Loucy (cell line): ENCODE data around the gene MEIOB.

Experiments
- EZH2phosphoT487 ChIP-seq: fragments of 200-600 bp; IDR thresholded peaks from 2 replicates; pipeline ENCODE4 v1.6.1; 2018; ENCODE audit warnings: antibody characterized with exemption, mild to moderate bottlenecking, moderate library complexity, borderline replicate concordance
- TF ChIP-seq, protein P1 (sequence below): fragments of 200-600 bp; sonication (generic); conservative IDR thresholded peaks from 2 replicates; pipeline ENCODE4 v1.5.1; 2014; ENCODE audit warnings: mild to moderate bottlenecking, antibody characterized with exemption, low read length

DNA sequence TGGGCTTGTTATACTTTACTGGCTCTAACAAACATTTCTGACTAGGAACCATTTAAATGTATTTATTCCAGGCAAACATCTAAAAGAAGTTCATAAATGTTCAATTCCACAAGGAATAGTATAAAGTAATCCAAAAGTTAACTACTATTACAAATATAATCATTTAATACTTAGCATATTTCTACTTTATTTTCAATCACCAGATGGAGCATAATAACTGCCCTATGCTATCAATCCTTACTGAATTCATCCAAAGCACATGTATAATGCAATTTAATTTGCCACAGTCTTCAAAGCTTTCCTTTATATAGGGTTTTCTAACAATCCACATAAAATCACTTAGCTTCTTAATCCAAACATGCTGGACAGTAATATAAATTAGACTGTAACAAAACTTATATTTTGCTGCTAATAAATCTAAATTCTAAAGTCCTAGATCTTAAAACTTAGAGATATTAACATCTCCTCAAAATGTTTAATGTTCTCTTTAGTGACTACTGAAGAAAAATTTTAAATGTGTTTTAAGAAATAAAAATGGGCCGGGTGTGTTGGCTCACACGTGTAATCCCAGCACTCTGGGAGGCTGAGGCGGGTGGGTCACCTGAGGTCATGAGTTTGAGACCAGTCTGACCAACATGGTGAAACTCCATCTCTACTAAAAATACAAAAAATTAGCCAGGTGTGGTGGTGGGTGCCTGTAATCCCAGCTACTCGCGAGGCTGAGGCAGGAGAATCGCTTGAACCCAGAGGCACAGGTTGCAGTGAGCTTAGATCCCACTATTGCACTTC is 5.9 kb downstream of the MEIOB start:
- TF ChIP-seq, protein P1, sequence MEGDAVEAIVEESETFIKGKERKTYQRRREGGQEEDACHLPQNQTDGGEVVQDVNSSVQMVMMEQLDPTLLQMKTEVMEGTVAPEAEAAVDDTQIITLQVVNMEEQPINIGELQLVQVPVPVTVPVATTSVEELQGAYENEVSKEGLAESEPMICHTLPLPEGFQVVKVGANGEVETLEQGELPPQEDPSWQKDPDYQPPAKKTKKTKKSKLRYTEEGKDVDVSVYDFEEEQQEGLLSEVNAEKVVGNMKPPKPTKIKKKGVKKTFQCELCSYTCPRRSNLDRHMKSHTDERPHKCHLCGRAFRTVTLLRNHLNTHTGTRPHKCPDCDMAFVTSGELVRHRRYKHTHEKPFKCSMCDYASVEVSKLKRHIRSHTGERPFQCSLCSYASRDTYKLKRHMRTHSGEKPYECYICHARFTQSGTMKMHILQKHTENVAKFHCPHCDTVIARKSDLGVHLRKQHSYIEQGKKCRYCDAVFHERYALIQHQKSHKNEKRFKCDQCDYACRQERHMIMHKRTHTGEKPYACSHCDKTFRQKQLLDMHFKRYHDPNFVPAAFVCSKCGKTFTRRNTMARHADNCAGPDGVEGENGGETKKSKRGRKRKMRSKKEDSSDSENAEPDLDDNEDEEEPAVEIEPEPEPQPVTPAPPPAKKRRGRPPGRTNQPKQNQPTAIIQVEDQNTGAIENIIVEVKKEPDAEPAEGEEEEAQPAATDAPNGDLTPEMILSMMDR: no peak
- no peak for TF ChIP-seq EZH2phosphoT487
